Activated CD8-positive, alpha-beta memory T cell treated with anti-CD3 and anti-CD28 coated beads, Interleukin-2, amount 50 U/mL, for 24 hours (primary cell): ENCODE data around the gene AIG1.
"Not testable (repeated sequence)": the region's sequence is repeated elsewhere in the genome, so short reads cannot be mapped to it uniquely, and the experiment has no call there.

Experiments
- DNase-seq: peaks from one replicate; pipeline ENCODE4 v3.0.0-alpha.2; 2020; ENCODE audit errors: extremely low read depth

Gene AIG1

GRCh38 chr6:143055891-143056290 is 4.8 kb upstream of the AIG1 start:
- no peak for DNase-seq

- DNase-seq = no peak
Observed at GRCh38 chr6:143058987-143059386, 1.7 kb upstream of the AIG1 start.

- DNase-seq = no peak
Observed at GRCh38 chr6:143059663-143060353, 881 bp upstream of the AIG1 start.

GRCh38 chr6:143060354-143060805 is 309 bp upstream of the AIG1 start:
- DNase-seq = peak; percentile 26

- no peak for DNase-seq
Observed at GRCh38 chr6:143061597-143062385, 1.1 kb downstream of the AIG1 start.

GRCh38 chr6:143062551-143062950 is 1.9 kb downstream of the AIG1 start:
- no peak for DNase-seq

- no peak for DNase-seq
Observed at GRCh38 chr6:143063631-143064030, 2.9 kb downstream of the AIG1 start.

GRCh38 chr6:143064271-143064670 is 3.6 kb downstream of the AIG1 start:
- DNase-seq = no peak

GRCh38 chr6:143064951-143065683 is 4.4 kb downstream of the AIG1 start:
- no peak for DNase-seq

- no peak for DNase-seq
Observed at GRCh38 chr6:143068001-143068400, 7.3 kb downstream of the AIG1 start.

GRCh38 chr6:143074101-143074500 is 13.4 kb downstream of the AIG1 start:
- DNase-seq = no peak

GRCh38 chr6:143074670-143075318 is 14.1 kb downstream of the AIG1 start:
- DNase-seq = no peak

- no peak for DNase-seq
Observed at GRCh38 chr6:143078468-143079324, 18.0 kb downstream of the AIG1 start.

GRCh38 chr6:143079325-143079640 is 18.6 kb downstream of the AIG1 start:
- no peak for DNase-seq

- not testable (repeated sequence) for DNase-seq
Observed at GRCh38 chr6:143082274-143082673, 21.6 kb downstream of the AIG1 start.

GRCh38 chr6:143084019-143084418 is 23.3 kb downstream of the AIG1 start:
- not testable (repeated sequence) for DNase-seq

GRCh38 chr6:143087335-143087734 is 26.6 kb downstream of the AIG1 start:
- DNase-seq = not testable (repeated sequence)

GRCh38 chr6:143087856-143088255 is 27.2 kb downstream of the AIG1 start:
- DNase-seq = no peak

- no peak for DNase-seq
Observed at GRCh38 chr6:143090314-143091044, 29.8 kb downstream of the AIG1 start.

GRCh38 chr6:143092768-143093167 is 32.1 kb downstream of the AIG1 start:
- no peak for DNase-seq
